Occipital lobe (tissue), 2 donors: ENCODE measurements around the gene MYO1B. TPM values are rescaled to one million over a fixed set of nuclear protein-coding genes. Genes with fewer than 3 reads are reported as not detected.

Experiments
- DNase-seq: peaks from one replicate; lab custom pipeline; 2025; lab: John Stamatoyannopoulos, UW
- total RNA-seq: library from RNA; depleted of rRNA; stranded (reverse); fragments of >200 nt; gene quantifications from one replicate; pipeline ENCODE4 v1.2.3, GENCODE V29; 2014

The MYO1B gene
- total RNA-seq, 1 donor from 2014 or later, result 49.4 TPM

DNA sequence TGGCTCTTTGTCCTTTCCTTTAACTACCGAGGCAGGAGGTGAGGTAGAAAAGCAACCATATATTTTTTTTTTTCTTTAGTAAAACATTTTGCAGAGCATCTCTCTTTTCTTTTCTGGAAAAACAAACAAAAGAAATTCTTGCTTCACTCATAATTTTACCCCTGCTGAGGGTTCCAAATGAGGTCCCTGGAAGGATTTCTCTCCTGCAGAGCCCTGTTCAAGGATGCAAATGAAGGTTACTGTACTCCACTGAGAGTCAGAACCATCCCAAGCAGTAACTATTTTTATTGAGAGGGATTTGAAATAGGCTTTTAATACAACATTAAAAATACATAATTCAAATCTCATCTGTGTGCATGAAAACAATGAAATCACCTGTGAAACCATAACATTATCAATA, 19.5 kb upstream of the MYO1B start:
- DNase-seq, result no peak

DNA sequence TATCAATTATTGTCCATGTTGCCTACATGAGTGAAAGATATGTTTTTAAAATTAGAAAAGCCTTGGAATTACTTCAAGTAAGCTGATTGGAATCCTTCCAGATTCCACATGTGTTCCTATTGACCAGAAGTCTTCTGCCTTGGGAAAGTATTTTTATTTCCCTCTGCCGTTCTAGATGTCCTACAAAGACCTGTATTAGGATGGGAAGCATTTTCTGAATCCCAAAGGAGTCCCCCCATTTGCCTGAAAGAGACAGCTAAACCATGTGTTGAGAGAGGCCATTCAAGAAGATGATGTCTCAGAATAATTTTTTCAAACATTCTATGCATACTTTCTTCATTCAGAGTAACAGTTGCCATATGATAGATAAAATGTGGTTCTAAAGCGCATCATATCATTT, 19.0 kb upstream of the MYO1B start:
- DNase-seq, result no peak

DNA sequence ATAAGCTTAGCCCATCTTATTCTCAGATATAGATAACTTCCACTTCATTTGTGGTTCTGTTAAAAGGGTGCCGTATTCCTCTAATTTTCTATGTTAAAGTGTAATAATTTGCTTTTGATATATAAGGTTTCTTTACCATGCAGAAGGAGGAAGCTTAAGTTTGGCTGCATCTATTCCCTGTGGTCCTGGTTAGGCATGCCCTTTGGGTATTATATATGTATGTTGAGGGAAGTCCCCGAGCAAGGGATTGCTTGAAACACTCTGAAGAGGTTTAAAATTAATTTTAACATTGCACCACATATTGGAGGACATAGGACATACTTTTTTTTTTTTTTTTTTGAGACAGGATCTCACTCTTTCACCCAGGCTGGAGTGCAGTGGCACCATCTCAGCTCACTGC, 16.9 kb upstream of the MYO1B start:
- DNase-seq, result no peak

DNA sequence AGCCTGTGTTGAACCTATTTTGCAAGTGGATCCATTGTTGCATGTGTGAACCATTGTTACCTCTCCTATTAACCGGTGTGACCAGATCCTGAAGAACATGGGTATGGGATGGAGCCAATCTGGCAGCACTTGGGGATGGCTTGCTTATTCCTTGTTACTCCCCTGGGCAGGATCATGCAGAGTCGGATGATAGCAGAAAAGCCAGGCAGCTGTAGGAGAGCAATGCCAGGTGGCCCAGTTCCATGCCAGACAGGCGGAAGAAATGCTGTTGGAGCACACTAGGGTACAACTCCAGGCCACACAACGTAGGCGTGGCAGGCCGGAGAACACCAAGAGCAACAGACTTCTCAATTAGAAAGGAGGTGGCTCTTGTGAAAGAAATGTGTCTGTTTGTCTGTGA, 16.3 kb upstream of the MYO1B start:
- DNase-seq, result no peak

DNA sequence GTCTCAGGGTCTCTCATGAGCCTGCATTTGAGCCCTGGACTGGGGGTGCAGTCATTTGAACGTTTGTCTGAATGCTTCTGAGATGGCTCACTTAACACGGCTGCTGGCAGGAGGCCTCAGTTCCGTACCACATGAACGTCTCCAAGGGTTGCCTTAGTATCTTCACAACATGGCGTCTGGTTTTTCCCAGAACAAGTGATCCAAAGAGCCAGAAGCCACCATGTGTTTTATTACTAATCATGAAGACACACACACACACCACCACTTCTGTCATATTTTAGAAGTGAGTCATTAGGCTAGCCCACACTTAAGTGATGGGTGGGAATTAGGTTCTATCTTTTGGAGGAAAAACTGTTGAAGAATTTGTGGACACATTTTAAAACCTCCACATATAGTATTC, 15.0 kb upstream of the MYO1B start:
- DNase-seq, result no peak

DNA sequence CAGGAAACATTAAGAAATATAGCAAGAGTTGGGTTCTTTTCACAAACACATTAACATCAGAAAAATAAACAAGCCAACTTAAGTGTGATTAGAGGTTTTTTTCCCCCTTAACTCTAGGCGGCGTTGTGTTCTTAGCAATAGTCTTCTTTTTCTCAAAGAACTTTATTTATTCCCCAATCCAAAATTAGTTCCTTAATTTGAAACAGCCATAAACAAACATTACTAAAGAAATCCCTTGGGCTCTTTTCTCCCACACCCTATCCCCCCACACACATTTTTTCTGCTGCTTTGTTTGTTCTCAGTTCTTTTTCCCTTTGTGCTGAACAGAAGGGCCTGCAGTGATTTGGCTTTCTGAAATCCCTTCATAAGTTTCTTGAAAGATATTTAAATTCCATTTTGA, 13.2 kb upstream of the MYO1B start:
- DNase-seq, result no peak

DNA sequence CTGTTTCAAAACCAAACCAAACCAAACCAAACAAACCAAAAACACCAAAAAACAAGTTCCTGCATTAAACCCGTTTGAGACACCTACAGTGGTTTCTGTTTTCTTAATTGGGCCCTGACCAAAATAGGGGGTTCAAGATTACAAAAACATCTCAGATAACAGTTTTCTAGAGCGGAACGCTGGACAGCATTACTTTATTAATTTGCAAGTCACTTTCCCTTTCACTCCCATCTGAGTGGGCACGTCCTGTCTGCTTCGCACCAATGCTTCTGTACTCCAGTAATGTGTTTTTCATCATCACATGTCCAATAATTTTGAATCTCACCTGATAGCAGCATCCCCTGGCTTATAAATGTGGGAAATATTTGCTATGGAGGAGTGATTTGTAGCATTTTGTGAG, 11.7 kb upstream of the MYO1B start:
- no peak for DNase-seq

DNA sequence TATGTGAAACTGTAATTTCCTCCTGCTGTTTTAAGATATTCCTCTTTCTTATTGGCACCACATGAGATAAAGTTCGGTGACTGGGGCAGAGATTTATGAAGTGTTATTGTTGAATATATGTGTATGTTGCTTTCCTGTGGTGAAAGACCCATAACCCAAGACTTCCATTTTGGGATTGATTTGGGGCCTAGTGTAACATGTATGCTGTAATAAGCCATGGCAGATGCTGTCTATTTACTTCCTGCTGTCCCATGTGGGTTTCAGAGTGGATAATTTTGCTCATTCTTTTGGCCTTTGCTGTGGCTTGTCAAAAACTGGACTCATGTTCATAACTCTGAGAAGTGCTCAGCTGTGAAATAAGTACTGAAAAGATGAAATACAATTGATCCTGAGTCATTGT, 10.8 kb upstream of the MYO1B start:
- no peak for DNase-seq

DNA sequence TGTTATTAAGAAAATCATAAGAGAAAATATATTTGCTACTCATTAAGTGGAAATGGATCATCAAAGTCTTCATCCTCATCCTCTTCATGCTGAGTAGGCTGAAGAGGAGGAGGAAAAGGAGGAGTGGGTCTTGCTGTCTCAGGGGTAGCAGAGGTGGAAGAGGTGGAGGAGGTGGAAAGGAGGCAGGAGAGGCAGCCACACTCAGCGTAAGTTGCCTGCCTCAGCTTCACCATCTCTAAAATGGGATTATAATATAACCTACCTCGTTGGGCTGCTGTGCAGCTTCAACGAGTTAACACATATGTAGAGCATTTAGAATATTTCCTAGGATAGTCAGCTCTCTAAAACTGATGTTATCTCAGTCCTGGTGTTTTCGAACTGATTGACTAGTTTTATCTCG, 4.3 kb upstream of the MYO1B start:
- DNase-seq, result no peak

DNA sequence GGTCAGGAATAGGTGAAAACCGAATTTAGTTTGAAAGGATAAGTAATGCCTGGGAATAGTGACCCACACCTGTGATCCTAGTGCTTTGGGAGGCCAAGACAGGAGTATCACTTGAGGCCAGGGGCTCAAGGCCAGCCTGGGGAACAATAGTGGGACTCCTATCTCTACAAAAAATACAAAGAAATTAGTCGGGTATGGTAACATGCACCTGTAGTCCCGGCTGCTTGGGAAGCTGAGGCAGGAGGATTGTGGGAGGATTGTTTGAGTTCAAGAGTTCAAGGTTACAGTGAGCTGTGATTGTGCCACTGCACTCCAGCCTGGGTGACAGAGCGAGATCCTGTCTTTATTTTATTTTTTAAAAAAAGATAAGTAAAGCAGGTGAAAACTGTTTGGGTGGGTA, 3.8 kb upstream of the MYO1B start:
- no peak for DNase-seq

DNA sequence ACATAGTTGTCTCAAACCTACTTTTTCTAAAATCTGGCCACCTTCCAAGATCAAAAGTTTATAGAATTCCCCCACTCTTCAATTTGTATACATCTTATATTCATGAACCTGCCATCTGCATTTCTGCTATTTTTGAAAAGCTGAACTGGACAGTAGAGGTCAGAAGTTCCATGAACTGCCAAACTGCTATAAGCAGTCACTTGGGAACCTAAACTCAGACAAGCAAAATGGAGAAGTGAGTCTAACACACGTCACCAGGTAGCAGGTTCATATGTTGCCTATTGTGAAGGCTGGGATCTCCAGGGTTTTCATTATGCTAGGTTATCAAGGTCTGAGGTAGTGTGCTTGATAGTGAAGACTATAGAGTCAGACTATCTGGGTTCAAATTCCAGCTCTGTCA, 2.0 kb upstream of the MYO1B start:
- no peak for DNase-seq

DNA sequence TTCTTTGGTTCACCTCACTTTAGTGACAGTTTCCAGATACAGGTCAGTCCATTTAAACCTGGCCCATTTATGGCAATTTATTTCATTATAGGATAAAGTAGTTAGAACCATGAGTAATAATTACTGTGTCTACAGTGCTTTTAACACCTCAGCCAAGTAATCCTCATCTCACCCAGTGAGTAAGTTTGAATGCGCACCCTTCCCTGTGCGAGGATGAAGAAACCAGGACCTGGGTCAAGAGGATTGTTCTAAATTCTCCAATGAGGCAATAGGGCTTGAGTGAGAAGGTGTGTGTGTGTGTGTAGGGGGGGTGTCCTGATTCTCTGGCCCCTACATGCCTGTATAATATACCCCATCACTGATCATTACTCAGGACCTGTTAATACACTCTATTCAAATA, 854 bp upstream of the MYO1B start:
- no peak for DNase-seq

DNA sequence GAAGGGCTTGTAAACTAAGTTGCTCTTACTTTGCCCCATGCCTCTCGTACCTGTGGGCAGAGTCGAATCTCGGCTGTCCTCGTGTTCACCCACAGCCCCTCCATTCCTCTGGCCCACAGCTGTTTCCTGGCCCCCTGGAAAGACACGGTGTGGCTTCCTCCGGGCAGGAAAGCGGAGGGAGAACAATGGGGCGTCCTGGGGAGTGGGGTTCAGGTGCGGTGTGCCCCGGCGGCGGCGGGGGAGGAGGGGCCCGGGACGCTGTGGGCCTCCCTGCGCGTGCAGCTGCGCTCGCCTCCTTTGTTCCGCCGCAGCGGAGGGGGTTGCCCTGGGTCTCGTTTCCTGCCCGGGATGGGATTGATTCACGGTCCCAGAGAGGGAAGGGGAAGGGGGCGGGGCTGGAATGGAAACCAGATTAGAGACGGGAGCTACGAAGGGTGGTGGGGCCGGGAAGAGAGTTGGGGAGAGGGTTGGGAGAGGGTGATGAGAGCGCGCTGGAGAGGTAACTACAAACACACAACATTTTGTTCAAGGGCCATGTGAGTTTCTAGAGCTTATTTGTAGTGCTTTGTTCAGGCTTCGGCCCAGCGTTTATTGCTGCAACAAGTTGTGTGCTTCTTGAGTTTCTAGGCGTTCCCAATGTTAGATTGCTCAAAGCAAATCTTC, 796 bp downstream of the MYO1B start:
- no peak for DNase-seq

DNA sequence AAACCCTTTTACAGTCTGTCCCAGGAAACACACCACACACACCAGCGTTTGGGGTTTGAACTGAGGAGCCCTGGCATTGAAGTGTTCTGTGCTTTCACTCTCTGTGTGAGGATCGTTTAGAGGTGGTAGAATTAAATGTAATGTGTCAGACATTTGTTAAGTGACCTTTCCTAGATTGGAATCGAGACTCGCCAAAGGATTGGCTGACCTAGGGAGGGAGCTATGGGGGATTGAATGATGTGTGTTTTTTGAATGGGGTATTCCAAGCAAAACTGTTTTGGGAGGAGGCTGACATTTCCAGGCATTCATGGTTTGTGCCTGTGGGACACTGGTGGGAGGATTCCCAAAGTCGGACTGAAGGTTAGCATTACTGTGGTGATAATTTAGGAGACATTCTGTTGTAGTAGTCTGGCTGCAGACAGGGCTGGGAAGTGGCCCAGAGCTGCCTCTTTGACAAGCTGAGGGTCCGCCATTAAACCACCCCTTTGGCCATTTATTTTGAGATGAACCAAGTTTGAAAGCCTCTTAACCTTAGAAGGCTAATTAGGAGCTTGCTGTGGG, 1.7 kb downstream of the MYO1B start:
- no peak for DNase-seq

DNA sequence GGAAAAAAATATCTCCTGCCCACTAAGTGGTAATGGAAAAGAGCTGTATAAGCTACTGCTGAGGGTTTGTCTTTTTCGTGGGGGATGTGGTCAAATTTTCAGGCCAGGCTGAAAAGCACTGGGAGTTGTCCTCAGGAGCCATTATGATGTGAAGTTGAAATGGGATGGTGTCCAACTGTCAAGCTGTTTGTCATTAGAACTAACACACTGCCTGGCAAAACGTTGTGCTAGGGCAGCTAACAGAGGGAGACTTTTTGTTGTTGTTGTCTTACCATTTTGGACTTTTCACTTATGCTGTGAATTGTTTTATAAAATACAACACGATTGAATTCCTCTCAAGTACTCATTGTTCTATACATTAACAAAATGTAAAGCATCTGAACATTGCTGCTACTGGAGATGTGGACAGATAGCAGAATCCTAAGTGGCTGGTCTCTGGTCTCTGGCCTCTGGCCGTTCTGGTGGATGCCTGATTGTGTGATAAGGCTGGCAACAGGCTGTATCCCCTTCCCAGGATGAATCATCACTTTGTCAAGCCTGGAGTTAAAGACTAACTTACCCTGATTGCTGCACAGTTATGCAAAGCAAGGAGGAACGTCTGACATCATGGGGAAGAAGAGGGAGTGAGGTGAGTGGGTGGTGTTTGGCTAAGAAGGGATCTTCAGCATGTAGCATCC, 2.3 kb downstream of the MYO1B start:
- DNase-seq, result no peak

DNA sequence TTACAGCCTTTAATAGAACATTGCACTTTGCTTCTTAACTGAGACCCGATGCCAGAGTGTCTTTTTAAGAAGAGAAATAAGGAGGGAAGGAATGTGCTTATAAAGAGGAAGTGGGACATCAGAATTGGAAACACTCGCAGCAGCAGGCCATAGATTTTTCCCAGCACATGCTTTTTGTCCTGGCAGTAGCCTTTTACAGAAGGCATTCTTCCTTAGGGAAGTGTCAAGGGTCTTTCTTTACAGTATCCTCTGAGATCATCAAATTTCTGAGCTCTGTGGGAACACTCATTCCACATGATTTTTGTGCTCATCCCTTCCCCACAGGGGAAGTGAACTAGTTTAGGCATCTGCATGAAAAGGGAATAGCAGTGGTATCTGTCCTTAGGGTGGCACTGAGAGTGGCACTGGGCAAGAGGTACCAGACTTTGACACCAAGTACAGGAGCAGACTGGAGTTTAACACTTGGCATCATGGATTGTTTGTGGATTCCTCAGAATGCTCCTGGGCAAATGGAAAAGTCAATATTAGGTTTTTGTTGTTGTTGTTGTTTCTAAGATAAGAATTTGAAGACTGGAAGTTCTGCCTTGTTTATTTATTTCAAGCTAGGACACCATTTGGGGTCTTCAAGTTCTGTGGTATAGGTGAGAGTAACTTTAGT, 4.1 kb downstream of the MYO1B start:
- no peak for DNase-seq

DNA sequence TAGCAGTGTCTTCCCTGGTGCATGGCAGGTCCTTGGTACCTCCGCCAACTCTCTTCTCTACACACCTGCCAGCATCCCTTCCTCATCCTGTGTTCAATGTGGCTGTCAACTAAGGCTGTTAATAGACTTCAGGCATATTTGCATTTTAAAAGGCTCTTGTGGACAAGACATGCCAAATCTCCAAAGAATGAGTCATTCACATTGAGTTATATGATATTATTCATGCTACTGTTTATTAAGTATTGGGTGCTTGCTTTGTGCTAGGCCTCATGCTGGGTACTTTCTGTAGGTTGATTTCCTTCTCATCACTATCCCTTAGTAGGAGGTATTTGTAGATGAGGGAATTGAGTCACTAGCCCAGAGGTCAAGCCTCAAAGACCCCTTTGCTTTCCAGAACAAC, 5.2 kb downstream of the MYO1B start:
- DNase-seq, result no peak

DNA sequence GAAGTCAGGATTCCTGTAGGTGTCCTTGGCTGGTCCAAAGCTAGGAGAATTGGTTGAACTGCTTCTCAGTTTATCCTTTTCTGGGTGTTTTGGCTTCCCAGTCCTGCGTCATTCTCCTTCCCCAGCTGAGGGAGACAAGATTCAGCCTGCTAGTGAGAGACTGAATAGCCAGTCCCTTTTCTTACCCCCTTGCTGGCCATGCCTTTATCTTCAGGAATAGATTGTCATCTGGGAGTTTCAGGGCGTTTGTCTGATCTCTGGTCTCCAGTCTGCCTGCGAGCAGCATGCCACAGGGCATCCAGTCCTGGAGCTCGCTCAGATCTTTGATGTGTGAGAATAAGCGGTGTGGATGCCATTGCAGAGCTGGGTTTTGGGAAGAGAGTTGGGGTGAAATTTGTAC, 5.8 kb downstream of the MYO1B start:
- DNase-seq, result no peak

DNA sequence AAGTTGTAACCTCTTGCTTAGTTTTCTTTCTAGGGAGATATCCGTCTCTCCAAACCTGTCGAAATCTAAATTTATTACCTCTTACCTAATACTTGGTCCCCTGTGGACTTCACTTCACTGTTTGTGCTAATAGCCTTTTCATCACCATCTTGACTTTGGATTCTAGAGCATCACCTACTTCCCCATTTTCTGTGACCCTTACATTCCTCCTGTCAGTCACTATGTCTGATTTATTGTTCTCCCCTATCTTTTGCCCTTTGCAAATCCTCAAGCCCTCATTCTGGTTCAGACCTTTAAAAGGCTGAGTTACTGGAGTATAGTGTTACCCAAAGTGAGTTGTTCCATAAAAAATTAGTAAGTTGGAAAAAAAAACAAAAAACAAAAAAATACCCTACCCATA, 7.5 kb downstream of the MYO1B start:
- no peak for DNase-seq

DNA sequence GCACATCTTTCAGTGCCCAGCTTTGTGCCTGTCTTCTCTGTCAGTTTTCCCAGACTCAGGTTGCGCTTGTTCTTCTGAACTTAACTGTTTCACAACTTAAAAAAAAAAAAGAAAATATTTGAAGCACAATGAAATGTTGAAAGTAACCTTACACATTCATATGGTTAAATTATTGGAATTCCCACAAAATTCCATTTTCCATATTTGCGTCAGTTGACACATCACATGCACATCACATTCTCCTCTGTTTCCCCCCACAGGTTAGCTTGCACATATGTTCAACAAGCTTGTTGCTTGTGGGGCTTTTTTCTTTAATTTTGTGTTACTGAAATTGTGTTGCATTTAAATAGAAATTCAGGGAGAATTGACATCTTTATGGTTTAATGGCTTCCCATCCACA, 8.3 kb downstream of the MYO1B start:
- no peak for DNase-seq

DNA sequence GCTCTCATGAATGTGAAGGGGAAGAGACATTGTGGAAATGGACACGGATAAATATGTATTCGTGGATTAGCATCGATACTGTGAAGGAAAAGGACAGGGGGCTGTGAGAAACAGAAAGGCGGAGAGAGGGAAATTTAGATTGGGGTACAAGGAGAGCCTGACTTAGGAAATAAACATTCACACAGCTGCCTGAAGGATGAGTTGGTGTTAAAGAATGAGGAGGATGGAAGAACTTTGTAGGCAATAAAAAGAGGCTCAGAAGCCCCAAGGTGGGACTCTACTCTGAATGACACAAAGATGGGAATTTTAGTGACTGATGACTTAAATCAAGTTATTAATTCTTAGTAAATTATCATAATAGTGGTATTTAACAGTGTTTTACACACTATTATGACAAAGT, 10.1 kb downstream of the MYO1B start:
- no peak for DNase-seq

DNA sequence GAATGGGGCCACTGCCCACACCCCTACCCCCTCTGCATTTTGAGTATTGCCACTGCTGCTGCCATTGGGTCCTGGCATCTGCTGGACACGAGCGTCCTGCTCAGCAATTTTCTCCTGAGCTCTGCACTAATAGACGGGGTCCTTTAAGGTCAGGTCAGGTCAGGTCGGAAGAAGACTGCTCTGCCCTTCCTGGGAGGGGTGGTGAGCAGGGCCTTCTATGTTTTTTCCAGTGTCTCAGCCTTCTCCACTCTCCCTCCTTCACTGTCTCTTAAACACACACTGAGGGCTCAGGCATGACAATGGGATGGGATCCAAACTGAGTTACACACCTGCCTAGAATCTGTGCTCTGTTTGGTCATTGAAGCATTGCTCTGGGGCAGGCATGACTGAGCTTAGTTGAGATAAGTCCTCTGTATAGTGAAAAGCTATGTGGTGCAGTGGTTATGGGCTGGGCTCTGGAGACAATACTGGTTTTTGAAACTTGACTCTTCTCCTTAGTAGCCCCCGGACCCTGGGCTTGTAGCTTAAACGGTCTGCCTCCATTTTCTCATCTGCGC, 10.6 kb downstream of the MYO1B start:
- DNase-seq, result no peak

DNA sequence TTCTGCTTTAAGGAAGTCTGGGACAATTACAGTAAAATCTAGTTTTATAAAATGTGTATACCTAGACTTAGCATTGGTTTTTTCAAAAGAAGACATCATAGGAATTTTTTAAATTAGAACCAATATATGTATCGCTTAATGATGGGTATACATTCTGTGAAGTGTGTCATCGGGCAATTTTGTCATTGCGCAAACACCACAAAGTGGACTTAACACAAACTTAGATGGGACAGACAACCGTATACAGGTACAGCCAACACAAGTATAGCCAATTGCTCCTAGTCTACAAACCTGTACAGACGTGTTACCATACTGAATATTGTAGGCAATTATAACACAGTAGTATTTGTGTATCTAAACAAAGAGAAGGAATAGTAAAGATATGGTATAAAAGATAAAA, 12.7 kb downstream of the MYO1B start:
- no peak for DNase-seq
